Limb (tissue), 2 donors: ENCODE results near the gene RIC8A.

ENCODE experiments used
- DNase-seq, 2 donors: peaks; one replicate each; pipeline ENCODE4 v3.0.0-alpha.2; 2016; ENCODE audit errors: extremely low spot score in 2 of 2

RIC8A gene

GRCh38 chr11:203945-204586, 3.4 kb upstream of the RIC8A start:
- peak in 1 of 2 donors; percentile 18 for DNase-seq

GRCh38 chr11:204587-205109, 2.9 kb upstream of the RIC8A start:
- DNase-seq, result peak in 1 of 2 donors; percentile 31

- DNase-seq, result no peak
Observed at GRCh38 chr11:205221-206001, 2.1 kb upstream of the RIC8A start.

- no peak for DNase-seq
Observed at GRCh38 chr11:206002-206384, 1.5 kb upstream of the RIC8A start.

- DNase-seq, result peak in 1 of 2 donors; percentile 35
Observed at GRCh38 chr11:206526-207207, 841 bp upstream of the RIC8A start.

- no peak for DNase-seq
Observed at GRCh38 chr11:207863-208180, 314 bp downstream of the RIC8A start.

GRCh38 chr11:208181-208916, 841 bp downstream of the RIC8A start:
- peak; percentile 77 to 87 for DNase-seq

GRCh38 chr11:208917-209260, 1.4 kb downstream of the RIC8A start:
- no peak for DNase-seq

GRCh38 chr11:209275-210121, 2.0 kb downstream of the RIC8A start:
- peak in 1 of 2 donors; percentile 34 for DNase-seq

- no peak for DNase-seq
Observed at GRCh38 chr11:210122-210802, 2.8 kb downstream of the RIC8A start.

GRCh38 chr11:210803-211180, 3.3 kb downstream of the RIC8A start:
- no peak for DNase-seq

GRCh38 chr11:211295-211694, 3.8 kb downstream of the RIC8A start:
- DNase-seq, result no peak

GRCh38 chr11:211741-212140, 4.2 kb downstream of the RIC8A start:
- DNase-seq, result no peak

- DNase-seq, result no peak
Observed at GRCh38 chr11:212150-213100, 4.9 kb downstream of the RIC8A start.

- DNase-seq, result no peak
Observed at GRCh38 chr11:213111-213510, 5.6 kb downstream of the RIC8A start.

GRCh38 chr11:214083-214482, 6.6 kb downstream of the RIC8A start:
- DNase-seq, result peak in 1 of 2 donors; percentile 21

GRCh38 chr11:215581-216037, 8.1 kb downstream of the RIC8A start:
- DNase-seq, result no peak

GRCh38 chr11:216081-216974, 8.8 kb downstream of the RIC8A start:
- no peak for DNase-seq
